Measurements from ENCODE around the gene CD248. TPM values are rescaled to one million over a fixed set of nuclear protein-coding genes. Genes with fewer than 3 reads are reported as not detected.

Gene CD248
- total and polyA plus RNA-seq, 11 donors, result 6.0 to 33.1 (median 11.8) TPM

- no peak overlapping the region for H3K27ac ChIP-seq
- peaks cover 0 to 15% (median 9%) of the 10 kb centered on the region in 12 donors for H3K4me1 ChIP-seq
- H3K36me3 ChIP-seq, result peaks cover 4 to 52% (median 48%) of the 10 kb centered on the region in 9 donors
- no peak overlapping the region for H3K4me3 ChIP-seq
- no peaks in the 10 kb centered on the region for H3K27me3 ChIP-seq
- 82 to 85% (median 85%) methylated on average over 11 to 14 of the region's 14 CpGs for WGBS, 4 donors
- ATAC-seq, result no peak
- no peak for DNase-seq
- TF ChIP-seq CTCF (IDR thresholded peaks at IDR 0.05) (no peak), POLR2A (IDR thresholded peaks at IDR 0.05) (no peak)
- intact Hi-C loops (cut with DNase I), result no loop called here
- H3K9me3 ChIP-seq, result no peaks in the 10 kb centered on the region
Measured at GRCh38 chr11:66275984-66276612, 40.7 kb downstream of the CD248 start.

DNA sequence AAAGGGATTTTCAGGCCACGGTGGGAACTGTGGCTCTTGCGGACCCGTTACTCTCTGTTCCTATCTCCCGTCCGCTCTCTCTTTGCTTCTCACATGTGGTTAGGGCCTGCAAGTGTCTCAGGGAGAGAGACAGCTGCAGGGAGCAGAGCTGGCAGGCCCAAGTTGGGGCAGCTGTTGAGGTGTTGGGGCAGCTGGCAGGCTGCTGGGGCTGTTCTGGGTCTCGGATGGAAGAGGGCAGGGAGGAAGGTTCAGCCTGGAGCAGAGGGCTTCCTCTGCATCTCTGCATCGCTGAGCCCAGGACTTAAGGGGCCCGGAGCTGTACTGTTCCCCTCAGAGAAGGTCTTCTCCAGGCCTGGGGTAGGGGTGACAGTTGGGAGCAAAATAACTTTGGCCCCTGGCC lies 41.4 kb downstream of the CD248 start:
- TF ChIP-seq CTCF (IDR thresholded peaks at IDR 0.05) (no peak), POLR2A (IDR thresholded peaks at IDR 0.05) (no peak)
- DNase-seq, result no peak
- 87 to 93% (median 89%) methylated on average over 6 to 8 of the region's 8 CpGs for WGBS, 4 donors
- Histone ChIP-seq H3K27me3 (no peaks in the 10 kb centered on the region), H3K4me1 (peaks cover 0 to 22% (median 13%) of the 10 kb centered on the region in 12 donors), H3K36me3 (peaks cover 4 to 57% (median 48%) of the 10 kb centered on the region in 9 donors), H3K9me3 (no peaks in the 10 kb centered on the region), H3K27ac (no peak overlapping the region), H3K4me3 (no peak overlapping the region)
- intact Hi-C loops (cut with DNase I), result no loop called here
- ATAC-seq, result no peak

- WGBS, 4 donors, result 36 to 60% (median 47%) methylated on average over 1 of the region's 1 CpG
- Histone ChIP-seq H3K9me3 (no peaks in the 10 kb centered on the region), H3K4me1 (peaks cover 0 to 34% (median 22%) of the 10 kb centered on the region in 12 donors), H3K27ac (no peak overlapping the region), H3K36me3 (peaks cover 4 to 57% (median 48%) of the 10 kb centered on the region in 9 donors), H3K27me3 (no peaks in the 10 kb centered on the region), H3K4me3 (no peak overlapping the region)
- TF ChIP-seq CTCF (IDR thresholded peaks at IDR 0.05), result no peak
- TF ChIP-seq POLR2A (IDR thresholded peaks at IDR 0.05), result no peak
- intact Hi-C loops (cut with DNase I), result no loop called here
- DNase-seq (no peak), ATAC-seq (no peak)
Measured at GRCh38 chr11:66274219-66274618, 42.6 kb downstream of the CD248 start.

GRCh38 chr11:66272596-66272995 lies 44.2 kb downstream of the CD248 start:
- DNase-seq (no peak), ATAC-seq (no peak)
- H3K9me3 ChIP-seq, result no peaks in the 10 kb centered on the region
- WGBS, 4 donors, result 86 to 100% (median 93%) methylated on average over 2 of the region's 2 CpGs
- no peak overlapping the region for H3K27ac ChIP-seq
- TF ChIP-seq CTCF (IDR thresholded peaks at IDR 0.05) (no peak), POLR2A (IDR thresholded peaks at IDR 0.05) (no peak)
- H3K36me3 ChIP-seq, result peaks cover 4 to 57% (median 48%) of the 10 kb centered on the region in 9 donors
- intact Hi-C loops (cut with DNase I), result no loop called here
- H3K4me1 ChIP-seq, result peaks cover 0 to 29% (median 21%) of the 10 kb centered on the region in 12 donors
- no peaks in the 10 kb centered on the region for H3K27me3 ChIP-seq
- no peak overlapping the region for H3K4me3 ChIP-seq

Data from heart left ventricle (tissue), 16 donors.